Measurements from ENCODE around the gene PTCSC3. TPM values are rescaled to one million over a fixed set of nuclear protein-coding genes. Genes with fewer than 3 reads are reported as not detected.

PTCSC3 gene
- total RNA-seq, 2 experiments from 2014 or later: not detected

GRCh38 chr14:36212987-36213386 lies 36.5 kb upstream of the PTCSC3 start:
- Histone ChIP-seq H4K20me1 (ENCODE audit: insufficient read depth, low read length) (no peaks in the 10 kb centered on the region), H2AFZ (ENCODE audit: low read length) (no peak overlapping the region), H3K27ac (ENCODE audit: low read depth, low read length, poor library complexity, severe bottlenecking) (no peak overlapping the region), H3K4me1 (ENCODE audit: insufficient read depth, low read length, poor library complexity, severe bottlenecking) (no peaks in the 10 kb centered on the region), H3K9me2 (ENCODE audit: insufficient read depth, low read length) (no peaks in the 10 kb centered on the region), H3K36me3 (ENCODE audit: insufficient read depth, low read length) (no peaks in the 10 kb centered on the region), H3K9me3 (ENCODE audit: low read length) (no peaks in the 10 kb centered on the region), H3K4me3 (ENCODE audit: low read depth, low read length, poor library complexity, severe bottlenecking) (no peak overlapping the region), H3K79me2 (ENCODE audit: insufficient read depth, low read depth, low read length) (no peaks in the 10 kb centered on the region), H3K4me2 (ENCODE audit: low read length) (no peak overlapping the region)
- BruUV-seq (replicated peaks): no TSS peak
- no peak for DNase-seq (ENCODE audit: low spot score)
- no peak for TF ChIP-seq CTCF (conservative IDR thresholded peaks at IDR 0.05; ENCODE audit: low read length)
- no peak for TF ChIP-seq EZH2phosphoT487 (IDR thresholded peaks at IDR 0.05; ENCODE audit: borderline replicate concordance, low read depth, low read length)
- ChIA-PET POLR2A (no interaction called here), CTCF (ENCODE audit: unreplicated experiment) (no interaction called here)
- intact Hi-C loops (cut with micrococcal nuclease; ENCODE audit: unreplicated experiment): loop anchor here (10.0 kb wide), 1 partner anchor 152 kb away; no protein-coding TSS in a partner anchor

DNA sequence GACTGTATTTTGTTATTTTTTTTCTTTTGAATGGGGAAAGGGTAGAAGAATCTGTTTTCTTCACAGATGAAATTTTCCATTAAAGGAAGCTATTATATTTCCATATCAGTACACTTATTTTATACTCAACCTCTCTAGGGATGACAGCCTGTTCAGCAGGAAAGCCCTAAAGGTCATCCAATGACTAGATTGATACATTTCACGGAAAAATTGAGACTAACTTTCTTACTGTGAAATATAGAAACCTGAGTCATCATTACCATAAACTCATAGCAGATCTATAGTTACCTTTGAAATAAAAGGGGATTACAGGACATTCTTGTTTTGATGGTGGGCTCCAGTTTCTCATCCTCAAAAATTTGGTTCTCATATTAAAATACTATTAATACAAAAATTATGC lies 36.1 kb upstream of the PTCSC3 start:
- DNase-seq (ENCODE audit: low spot score): no peak
- H3K27ac ChIP-seq (ENCODE audit: low read depth, low read length, poor library complexity, severe bottlenecking): no peak overlapping the region
- H3K9me2 ChIP-seq (ENCODE audit: insufficient read depth, low read length): no peaks in the 10 kb centered on the region
- no peak overlapping the region for H2AFZ ChIP-seq (ENCODE audit: low read length)
- H3K4me3 ChIP-seq (ENCODE audit: low read depth, low read length, poor library complexity, severe bottlenecking): no peak overlapping the region
- H3K36me3 ChIP-seq (ENCODE audit: insufficient read depth, low read length): no peaks in the 10 kb centered on the region
- H3K79me2 ChIP-seq (ENCODE audit: insufficient read depth, low read depth, low read length): no peaks in the 10 kb centered on the region
- H3K9me3 ChIP-seq (ENCODE audit: low read length): no peaks in the 10 kb centered on the region
- POLR2A ChIA-PET: no interaction called here
- H3K4me1 ChIP-seq (ENCODE audit: insufficient read depth, low read length, poor library complexity, severe bottlenecking): no peaks in the 10 kb centered on the region
- BruUV-seq (replicated peaks): no TSS peak
- CTCF ChIA-PET (ENCODE audit: unreplicated experiment): no interaction called here
- no peak overlapping the region for H3K4me2 ChIP-seq (ENCODE audit: low read length)
- TF ChIP-seq CTCF (conservative IDR thresholded peaks at IDR 0.05; ENCODE audit: low read length) (no peak), EZH2phosphoT487 (IDR thresholded peaks at IDR 0.05; ENCODE audit: borderline replicate concordance, low read depth, low read length) (no peak)
- intact Hi-C loops (cut with micrococcal nuclease; ENCODE audit: unreplicated experiment): loop anchor here (10.0 kb wide), 1 partner anchor 152 kb away; no protein-coding TSS in a partner anchor
- H4K20me1 ChIP-seq (ENCODE audit: insufficient read depth, low read length): no peaks in the 10 kb centered on the region

GRCh38 chr14:36208690-36209278 lies 32.3 kb upstream of the PTCSC3 start:
- TF ChIP-seq CTCF (conservative IDR thresholded peaks at IDR 0.05; ENCODE audit: low read length) (no peak), EZH2phosphoT487 (IDR thresholded peaks at IDR 0.05; ENCODE audit: borderline replicate concordance, low read depth, low read length) (no peak)
- no peak overlapping the region for H3K4me2 ChIP-seq (ENCODE audit: low read length)
- BruUV-seq (replicated peaks): no TSS peak
- H3K9me3 ChIP-seq (ENCODE audit: low read length): no peaks in the 10 kb centered on the region
- ChIA-PET CTCF (ENCODE audit: unreplicated experiment) (no interaction called here), POLR2A (interaction anchor here (0.5 to 1.3 kb wide), 2 partner anchors 11 to 65 kb away, joined by 3 read pairs; no protein-coding TSS in a partner anchor)
- intact Hi-C loops (cut with micrococcal nuclease; ENCODE audit: unreplicated experiment): no loop called here
- no peak overlapping the region for H3K4me3 ChIP-seq (ENCODE audit: low read depth, low read length, poor library complexity, severe bottlenecking)
- no peak for DNase-seq (ENCODE audit: low spot score)
- no peaks in the 10 kb centered on the region for H3K4me1 ChIP-seq (ENCODE audit: insufficient read depth, low read length, poor library complexity, severe bottlenecking)
- no peaks in the 10 kb centered on the region for H3K9me2 ChIP-seq (ENCODE audit: insufficient read depth, low read length)
- H2AFZ ChIP-seq (ENCODE audit: low read length): no peak overlapping the region
- no peak overlapping the region for H3K27ac ChIP-seq (ENCODE audit: low read depth, low read length, poor library complexity, severe bottlenecking)
- no peaks in the 10 kb centered on the region for H3K79me2 ChIP-seq (ENCODE audit: insufficient read depth, low read depth, low read length)
- H4K20me1 ChIP-seq (ENCODE audit: insufficient read depth, low read length): no peaks in the 10 kb centered on the region
- no peaks in the 10 kb centered on the region for H3K36me3 ChIP-seq (ENCODE audit: insufficient read depth, low read length)

Measured in OCI-LY7 (cell line).